AG08396 (cell line): ENCODE measurements around the gene MYH11.

ENCODE experiments used
- DNase-seq: peaks from one replicate; pipeline ENCODE4 v3.0.0; 2012; ENCODE audit warnings: low spot score, mixed read lengths

MYH11 gene

DNA sequence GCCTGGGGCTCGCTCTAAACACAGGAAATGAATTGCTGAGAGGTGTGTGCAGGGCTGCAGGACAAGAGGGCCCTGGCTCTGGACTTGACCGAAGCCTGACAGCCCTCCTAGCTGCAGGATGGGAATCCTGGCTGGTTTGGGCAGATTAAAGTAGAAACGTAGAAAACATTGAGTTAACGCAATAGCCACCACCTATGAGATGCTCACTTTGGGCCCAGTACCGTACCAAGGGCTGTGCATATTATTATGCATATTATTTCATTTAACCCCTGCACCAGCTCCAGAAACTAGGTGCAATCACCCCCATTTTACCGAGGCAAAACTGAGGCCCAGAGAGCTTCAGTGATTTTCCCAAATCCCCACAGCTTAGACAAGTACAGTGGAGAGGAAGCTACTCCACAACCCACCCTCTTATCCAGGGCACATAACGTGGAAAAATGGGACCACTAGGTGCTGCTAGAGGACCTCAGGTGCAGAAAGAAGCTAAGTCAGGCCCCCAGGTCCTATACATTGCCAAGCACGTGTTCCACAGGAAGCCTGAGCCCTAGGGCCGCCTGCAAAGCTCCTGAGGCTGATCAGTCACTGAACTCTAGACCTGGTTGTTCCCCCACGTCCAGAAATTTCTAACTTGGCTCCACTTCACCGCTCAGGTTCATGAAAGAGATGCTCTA is 79.2 kb downstream of the MYH11 start:
- peak; percentile 35 for DNase-seq

DNA sequence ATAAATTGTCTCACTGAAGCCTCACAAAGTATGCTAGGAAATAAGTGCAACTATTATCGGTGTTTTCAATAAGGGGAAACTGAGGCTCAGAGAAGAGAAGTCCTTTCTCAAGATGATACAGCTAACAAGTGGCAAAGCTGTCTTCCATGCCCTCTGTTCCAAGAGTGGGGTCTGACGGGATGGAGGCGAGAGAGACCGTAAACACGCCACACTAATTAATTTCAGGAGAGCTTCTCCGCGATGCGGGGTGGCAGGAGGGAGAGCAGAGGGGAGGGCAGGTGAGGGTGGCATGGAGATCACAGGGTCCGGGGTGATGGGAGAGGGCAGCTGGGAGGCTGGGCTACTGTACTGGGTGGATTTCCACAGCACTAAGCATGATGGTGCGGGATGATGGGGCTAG is 80.3 kb downstream of the MYH11 start:
- no peak for DNase-seq

DNA sequence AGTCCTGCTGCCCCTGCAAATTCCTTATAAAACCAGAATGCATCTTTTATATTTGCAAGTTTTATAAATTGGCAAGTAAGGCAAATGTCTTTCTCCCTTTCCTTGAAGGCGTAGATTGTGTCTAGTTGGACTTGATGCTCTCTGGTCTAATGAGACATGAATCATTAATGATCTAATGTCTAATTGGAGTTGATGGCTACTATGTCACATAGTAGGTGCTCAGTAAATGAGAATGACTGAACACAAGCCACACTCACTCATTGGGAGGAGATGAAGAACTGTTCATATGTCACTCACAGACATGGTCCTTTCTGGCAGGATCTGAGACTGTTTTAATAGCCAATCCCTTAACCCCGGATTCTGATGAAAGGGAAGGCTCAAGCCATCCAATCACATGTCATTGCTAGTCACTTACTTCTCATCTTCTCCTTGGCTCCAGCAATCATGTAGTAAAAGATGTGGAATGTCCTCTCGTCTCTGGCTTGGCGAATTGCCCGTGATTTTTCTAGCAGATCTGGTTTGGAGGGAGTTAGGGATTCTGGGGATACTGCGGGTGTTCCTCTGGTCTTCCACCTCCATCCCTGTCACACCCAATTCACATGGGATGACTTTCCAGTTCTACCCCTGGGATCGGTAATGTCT is 81.0 kb downstream of the MYH11 start:
- DNase-seq = peak; percentile 42

DNA sequence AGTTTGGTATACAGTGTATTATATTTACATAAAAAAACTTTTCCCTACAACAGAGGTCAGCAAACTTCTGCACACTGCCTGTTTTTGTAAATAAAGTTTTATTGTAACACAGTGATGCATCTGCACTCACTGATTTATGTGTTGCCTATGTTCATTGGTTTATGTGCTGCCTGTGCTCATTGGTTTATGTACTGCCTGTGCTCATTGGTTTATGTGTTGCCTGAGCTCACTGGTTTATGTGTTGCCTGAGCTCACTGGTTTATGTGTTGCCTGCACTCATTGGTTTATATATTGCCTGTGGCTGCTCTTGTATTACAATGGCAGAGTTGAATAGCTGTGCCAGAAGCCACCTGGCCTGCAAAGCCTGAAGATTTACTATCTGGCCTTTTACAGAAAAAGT is 81.6 kb downstream of the MYH11 start:
- DNase-seq = peak; percentile 12

DNA sequence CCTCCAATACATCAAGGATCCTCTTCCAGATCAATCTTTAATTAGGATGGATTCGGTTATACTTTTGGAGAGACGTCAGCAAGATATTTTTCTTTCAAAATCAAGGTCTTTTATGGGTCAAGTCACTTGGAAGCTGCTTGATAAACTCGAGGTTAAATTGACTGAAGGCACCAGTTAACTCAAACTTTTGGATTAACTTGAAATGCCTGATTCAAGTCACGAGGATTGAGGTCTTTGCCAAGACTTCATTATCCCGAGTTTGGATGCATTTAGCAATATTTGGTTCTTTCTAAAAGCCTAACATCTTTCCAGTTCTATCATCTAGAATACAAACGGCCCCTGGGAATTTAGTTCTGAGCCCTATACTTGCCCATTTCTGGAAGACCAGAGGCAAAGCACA is 82.9 kb downstream of the MYH11 start:
- DNase-seq = no peak

DNA sequence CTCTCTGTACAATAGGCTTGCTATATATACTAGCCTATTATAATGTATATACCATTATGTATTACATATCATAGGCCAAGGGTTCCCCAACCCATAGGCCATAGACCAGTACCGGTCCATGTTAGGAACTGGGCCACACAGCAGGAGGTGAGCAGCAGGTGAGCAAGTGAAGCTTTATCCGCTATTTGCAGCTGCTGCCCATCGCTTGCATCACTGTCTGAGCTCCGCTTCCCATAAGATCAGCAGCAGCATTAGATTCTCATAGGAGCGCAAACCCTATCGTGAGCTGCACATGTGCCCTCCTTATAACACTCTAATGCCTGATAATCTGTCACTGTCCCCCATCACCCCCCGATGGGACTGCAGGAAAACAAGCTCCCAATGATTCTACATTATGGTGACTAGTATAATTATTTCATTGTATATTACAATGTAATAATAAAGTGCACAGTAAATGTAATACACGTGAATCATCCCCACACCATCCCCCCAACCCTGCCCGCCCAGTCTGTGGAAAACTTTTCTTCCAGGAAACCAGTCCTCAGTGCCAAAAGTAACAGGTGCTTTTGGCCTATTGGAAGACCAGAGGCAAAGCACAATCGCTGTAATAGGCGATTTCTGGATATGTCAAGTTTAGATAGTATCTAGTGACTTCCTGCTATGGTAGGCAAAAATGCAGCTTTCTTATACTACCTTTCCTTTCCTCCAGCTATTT is 84.1 kb downstream of the MYH11 start:
- no peak for DNase-seq

DNA sequence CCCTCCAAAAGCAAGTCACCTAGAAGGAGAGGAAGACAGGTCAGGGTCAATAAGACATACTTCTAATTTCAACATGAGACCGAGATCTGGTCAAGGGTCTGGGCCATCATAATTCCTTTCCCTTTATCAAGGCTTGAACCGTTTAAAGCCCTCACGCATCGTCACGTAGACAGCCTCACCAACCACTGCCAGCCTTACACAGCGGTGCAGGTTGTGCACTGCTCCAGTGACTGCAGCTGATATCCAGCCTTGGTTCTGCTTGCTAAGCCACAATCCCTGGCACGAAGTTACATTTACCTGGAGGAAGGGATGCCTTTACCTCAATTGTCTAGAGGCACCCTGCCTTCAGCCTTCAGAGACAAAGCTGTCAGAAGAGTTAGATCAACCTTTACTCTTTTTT is 85.1 kb downstream of the MYH11 start:
- DNase-seq = no peak

DNA sequence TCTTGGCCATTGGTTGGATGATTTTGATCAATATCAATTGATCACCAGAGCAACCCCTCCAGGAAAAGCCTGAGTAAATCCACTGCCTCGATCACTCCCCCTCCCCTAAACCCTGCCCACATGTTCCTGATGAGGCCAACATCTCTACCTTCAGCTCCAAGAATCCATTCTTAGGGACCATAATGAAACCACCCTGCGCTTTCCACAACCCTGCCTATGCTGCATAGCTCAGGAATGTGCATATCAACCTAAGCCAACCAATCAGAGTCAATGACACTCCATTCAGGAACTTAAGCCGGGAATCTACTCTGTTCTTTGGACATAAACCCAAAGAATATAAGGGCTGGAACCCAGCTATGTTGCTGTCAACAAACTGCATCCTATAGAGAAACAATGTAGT is 86.3 kb downstream of the MYH11 start:
- peak; percentile 75 for DNase-seq

DNA sequence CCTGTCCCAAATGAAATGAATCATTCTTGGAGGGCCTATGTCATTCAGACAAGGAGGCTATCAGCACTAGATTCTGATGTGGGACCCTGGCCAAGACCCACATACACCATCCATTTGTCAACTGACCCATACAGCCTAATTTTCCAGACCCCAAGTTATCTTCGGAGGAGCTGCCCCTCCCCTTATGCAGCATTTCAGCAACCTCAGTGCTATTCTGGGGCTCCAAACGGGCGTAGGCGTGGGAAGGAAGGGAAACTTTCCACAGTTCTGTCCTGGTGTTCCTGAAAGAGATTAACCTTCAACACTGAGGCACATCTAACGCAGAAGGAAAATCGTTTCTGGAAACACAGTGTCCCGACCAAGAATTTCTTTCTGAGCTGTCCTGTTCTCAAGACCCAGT is 86.7 kb downstream of the MYH11 start:
- no peak for DNase-seq

DNA sequence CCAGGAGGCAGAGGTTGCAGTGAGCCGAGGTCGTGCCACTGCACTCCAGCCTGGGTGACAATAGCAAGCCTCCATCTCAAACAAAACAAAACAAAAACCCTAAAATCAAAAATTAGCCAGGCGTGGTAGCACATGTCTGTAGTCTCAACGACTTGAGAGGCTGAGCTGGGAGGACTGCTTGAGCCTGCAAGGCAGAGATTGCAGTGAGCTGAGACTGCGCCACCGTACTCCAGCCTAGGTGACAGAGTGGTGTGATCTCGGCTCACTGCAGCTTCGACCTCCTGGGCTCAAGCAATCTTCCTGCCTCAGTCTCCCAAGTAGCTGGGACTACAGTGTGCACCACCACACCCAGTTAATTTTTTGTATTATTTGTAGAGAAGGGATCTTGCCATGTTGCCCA is 87.6 kb downstream of the MYH11 start:
- DNase-seq = no peak

DNA sequence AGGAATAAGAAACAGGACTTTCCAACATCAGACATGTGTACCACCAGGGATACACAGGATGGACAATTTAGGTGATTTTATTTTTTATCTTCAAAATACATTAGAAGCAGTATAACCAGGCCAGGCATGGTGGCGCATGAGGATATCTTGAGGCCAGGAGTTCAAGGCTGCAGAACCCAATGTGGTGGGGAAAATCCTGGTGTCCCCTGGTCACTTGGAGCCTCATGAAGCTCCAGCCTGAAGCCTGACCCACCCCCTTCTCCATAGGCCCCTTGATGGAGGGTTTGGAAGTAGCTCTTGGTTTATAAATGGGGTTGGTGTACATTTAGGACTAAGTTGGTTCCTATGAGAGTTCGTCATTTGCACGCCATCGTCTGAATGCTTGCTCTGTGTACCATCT is 88.6 kb downstream of the MYH11 start:
- no peak for DNase-seq

DNA sequence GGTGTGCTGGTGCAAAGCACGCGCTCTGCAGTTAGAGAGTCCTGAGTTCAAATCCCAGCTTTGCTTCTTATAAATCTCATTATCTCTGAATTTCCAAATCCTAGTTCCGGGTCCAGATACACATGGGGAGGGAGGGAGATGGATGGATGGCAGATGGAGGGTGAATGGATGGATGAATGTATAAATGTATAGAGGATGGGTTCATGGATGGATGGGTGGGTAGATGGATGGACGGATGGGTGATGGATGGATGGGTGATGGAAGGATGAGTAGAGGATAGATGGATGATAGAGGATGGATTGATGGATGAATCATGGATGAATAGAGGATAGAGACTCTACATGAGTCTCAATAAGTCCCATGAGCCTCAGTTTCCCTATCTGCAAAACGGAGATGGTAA is 89.9 kb downstream of the MYH11 start:
- DNase-seq = no peak

DNA sequence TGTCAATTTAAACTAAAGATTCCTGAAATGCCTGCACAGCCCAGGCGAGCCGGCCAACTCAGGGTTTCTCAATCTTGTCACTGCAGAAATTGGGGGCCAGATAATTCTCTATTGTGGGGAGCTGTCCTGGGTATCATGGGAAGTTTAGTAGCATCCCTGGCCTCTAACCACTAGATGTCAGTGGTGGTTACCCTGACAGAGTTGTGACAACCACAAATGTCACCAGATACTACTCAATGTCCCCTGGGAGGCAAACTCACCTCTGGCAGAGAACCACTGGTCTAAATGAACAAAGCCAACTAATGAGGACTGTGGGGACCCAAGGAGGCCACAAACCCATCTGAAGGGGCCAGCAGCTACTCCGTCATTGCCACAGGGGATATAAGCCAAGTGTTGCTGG is 90.9 kb downstream of the MYH11 start:
- peak; percentile 48 for DNase-seq

DNA sequence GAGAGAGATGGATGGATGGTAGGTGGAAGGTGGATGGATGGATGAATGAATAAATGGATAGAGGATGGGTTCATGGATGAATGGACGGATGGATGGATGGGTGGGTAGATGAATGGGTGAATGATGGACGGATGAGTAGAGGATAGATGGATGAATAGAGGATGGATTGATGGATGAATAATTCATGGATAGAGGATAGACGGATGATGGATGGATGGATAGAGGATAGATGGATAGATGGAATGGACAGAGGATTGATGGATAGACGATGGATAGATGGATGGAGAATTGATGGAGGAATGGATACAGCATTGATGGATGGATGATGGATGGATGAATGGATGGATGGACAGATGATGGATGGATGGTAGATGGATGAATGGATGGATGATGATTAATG is 91.7 kb downstream of the MYH11 start:
- no peak for DNase-seq

DNA sequence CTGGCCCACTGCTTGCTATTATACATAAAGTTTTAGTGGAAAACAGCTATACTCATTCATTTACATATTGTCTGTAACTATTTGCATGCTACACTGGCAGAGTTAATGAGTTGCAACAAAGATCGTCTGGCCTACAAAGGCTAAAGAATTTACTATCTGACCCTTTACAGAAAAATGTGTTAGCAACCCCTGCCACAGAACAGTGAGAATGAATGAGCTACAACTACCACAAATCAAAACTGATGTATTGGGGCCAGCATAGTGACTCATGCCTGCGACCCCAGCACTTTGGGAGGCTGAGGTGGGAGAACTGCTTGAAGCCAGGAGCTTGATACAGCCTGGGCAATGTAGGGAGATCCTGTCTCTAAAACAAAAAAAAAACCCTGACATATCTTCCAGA is 92.7 kb downstream of the MYH11 start:
- no peak for DNase-seq

DNA sequence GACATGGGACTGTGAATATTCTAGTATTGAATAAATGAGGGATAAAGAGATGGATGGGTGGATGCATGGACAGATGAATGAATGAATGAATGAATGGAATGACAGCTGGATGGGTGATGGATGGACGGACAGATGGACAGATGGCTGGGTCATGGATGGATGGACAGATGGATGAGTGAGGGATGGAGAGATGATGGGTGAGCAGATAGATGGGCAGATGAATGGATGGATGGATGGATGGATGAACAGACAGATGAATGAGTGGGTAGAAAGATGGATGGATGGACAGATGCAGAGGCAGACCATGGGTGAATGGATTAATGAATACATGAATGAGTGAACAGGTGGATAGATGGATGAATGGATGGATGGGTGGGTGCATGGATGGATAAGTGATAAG is 96.7 kb downstream of the MYH11 start:
- DNase-seq = no peak

DNA sequence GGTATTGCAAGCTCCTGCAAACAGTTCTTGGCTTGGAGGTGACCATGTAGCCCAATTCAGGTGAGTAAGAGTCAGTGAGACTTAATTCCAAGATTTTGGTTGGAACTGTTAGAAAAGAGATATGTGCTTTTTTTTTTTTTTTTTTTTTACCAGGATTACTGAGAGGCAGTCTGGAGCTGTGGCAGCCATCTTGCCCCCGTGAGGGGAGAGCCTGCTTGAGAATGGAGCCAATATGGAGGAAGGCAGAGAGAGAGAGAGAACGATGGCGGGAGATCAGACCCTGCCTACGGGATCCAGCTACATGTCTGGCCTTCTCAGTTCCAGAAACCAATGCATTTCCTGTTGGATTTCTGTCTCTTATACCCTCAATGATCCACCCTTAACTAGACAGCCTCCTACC is 97.8 kb downstream of the MYH11 start:
- DNase-seq = no peak

DNA sequence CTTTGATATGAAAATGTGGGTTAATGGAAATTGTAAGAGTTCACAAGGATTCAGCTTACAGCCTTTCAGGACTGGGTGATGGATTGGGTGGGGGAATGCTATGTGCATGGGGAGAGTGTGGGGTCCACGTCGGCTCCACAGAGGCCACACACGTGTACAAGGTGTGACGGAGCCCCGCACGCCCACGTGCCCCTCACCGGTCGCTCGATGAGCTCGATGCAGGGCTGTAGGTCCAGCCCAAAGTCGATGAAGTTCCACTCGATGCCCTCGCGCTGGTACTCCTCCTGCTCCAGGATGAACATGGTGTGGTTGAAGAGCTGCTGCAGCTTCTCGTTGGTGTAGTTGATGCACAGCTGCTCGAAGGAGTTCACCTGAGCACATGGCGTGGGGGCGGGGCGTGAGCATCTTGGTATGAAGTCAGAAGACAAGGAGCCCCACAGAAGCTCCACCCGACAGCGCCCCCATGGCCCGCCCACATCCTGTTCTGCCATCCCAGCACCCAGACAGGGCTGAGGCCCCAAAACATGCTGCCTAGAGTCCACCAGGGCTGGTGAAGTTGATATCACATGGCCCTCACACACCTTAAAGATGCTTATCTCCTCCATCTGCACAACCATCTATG is 99.1 kb downstream of the MYH11 start:
- DNase-seq = no peak

DNA sequence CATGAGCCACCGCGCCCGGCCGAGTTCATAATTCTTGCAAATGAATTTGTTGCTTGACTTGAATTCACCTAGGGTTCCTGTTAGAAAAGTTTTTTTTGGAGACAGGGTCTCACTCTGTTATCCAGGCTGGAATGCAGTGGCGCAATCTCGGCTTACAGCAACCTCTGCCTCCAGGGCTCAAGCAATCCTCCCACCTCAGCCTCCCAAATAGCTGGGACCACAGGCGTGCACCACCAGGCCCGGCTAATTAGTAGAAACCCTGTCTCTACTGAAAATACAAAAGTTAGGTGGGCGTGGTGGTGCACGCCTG is 99.8 kb downstream of the MYH11 start:
- no peak for DNase-seq

DNA sequence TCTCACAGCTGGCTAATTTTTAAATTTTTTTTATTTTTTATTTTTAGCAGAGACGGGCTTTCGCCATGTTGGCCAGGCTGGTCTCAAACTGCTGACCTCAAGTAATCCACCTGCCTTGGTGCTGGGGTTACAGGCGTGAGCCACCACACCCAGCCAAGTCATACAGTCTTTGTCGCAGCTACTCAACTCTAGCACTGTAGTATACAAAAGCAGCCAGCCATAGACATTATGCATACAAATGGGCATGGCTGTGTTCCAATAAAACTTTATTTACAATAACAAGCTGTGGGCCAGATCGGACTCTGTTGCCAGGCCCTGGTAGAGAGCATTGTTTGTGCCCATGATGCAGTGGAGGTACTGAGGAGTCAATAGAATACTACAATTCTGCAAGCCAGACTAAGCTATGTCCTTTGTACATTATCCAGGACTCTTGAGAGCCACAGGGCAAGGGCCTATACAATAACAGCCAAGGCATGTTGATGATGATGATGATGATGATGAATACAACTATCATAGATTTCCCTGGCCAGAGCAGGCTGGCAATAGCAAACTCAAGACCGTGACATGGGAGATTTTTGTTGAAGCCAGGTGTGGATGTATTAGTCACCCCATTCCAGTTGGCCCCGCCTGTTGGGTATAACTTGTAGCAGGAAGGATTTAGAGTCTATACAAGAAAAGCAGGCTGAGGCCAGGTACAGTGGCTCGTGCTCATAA is 101.8 kb downstream of the MYH11 start:
- no peak for DNase-seq

DNA sequence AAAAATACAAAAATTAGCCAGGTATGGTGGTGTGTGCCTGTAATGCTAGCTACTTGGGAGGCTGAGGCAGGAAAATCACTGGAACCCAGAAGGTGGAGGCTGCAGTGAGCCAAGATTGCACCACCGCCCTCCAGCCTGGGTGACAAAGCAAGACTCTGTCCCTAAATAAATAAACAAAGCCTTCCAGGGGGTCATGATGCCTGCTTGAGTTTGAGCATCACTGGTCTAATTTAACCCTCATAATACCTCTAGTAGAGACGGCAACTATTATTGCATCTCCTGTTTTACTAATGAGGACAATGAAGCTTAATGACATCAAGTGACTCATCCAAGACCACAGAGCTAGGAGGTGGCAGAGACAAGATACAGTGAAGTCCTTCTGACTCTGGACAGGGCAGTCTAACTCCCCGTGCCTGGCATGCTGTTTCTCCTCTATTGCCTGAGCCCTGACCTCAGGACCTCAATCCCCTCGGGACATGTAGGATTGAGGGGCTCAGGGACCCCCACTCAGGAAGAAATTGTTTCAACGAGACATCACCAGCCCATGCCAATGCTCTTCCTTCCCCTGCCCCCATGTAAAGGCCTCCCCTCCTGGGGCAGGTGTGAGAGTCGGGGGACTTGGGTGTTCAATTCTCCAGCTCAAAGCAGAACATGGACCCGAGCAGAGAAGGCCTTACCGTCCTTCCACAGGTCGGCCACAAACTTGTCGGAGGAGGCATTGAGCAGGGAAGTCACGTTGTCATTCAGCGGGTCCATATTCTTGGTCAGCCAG is 103.9 kb downstream of the MYH11 start:
- no peak for DNase-seq

DNA sequence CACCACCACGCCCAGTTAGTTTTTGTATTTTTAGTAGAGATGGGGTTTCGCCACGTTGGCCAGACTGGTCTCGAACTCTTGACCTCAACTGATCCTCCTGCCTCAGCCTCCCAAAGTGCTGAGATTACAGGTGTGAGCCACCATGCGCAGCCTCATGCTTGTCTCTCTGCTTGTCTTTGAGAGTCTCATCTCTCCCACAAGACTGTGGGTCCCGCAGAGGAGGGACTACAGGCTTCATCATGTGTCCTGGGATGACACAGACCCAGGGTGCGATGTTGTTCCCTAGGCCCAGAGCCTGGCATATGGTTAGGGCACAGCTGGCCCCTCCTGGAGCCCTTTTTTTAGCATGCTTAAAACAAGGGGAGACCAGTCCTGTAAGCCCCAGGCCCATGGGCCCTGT is 104.9 kb downstream of the MYH11 start:
- no peak for DNase-seq
